ENCODE results near the gene TPM4.

- no peak for TF ChIP-seq POLR2A (IDR thresholded peaks at IDR 0.05)
- TF ChIP-seq, protein P1, sequence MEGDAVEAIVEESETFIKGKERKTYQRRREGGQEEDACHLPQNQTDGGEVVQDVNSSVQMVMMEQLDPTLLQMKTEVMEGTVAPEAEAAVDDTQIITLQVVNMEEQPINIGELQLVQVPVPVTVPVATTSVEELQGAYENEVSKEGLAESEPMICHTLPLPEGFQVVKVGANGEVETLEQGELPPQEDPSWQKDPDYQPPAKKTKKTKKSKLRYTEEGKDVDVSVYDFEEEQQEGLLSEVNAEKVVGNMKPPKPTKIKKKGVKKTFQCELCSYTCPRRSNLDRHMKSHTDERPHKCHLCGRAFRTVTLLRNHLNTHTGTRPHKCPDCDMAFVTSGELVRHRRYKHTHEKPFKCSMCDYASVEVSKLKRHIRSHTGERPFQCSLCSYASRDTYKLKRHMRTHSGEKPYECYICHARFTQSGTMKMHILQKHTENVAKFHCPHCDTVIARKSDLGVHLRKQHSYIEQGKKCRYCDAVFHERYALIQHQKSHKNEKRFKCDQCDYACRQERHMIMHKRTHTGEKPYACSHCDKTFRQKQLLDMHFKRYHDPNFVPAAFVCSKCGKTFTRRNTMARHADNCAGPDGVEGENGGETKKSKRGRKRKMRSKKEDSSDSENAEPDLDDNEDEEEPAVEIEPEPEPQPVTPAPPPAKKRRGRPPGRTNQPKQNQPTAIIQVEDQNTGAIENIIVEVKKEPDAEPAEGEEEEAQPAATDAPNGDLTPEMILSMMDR (IDR thresholded peaks at IDR 0.05 in 4 of 5, conservative IDR thresholded peaks at IDR 0.05 in 1 of 5) = no peak
Observed at GRCh38 chr19:16121141-16121540, 44.8 kb downstream of the TPM4 start.
